GM12873 (cell line): ENCODE measurements around the gene IL17RC.

Source experiments
- CTCF ChIP-seq: IDR thresholded peaks from 2 replicates; pipeline ENCODE4 v1.5.1; 2012; ENCODE audit warnings: low read depth, mild to moderate bottlenecking, moderate library complexity, low read length, control low read depth; ENCODE audit not compliant: insufficient read depth; ENCODE audit errors: missing control alignments

The IL17RC gene

GRCh38 chr3:9916734-9917680 is at the start of gene IL17RC:
IL17RC (plus strand) TSS chr3:9917098; CDS start chr3:9917316, 218 bp downstream.
- no peak for TF ChIP-seq CTCF

DNA sequence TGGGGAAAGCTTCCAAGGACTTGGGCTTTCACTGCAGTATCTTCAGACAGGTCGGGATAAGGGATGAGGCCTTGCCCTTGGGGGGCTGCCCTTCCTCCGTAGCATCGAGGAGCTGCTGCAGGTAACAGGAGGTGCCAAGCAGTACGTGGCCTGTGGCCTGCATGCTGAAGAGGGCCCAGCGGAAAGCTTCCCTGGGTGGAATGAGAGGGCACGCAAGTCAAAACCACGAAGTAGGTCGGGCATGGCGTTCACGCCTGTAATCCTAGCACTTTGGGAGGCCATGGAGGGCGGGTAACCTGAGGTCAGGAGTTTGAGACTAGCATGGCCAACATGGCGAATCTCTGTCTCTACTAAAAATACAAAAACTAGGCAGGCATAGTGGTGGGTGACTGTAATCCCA is 49.8 kb upstream of the IL17RC start:
- no peak for TF ChIP-seq CTCF

DNA sequence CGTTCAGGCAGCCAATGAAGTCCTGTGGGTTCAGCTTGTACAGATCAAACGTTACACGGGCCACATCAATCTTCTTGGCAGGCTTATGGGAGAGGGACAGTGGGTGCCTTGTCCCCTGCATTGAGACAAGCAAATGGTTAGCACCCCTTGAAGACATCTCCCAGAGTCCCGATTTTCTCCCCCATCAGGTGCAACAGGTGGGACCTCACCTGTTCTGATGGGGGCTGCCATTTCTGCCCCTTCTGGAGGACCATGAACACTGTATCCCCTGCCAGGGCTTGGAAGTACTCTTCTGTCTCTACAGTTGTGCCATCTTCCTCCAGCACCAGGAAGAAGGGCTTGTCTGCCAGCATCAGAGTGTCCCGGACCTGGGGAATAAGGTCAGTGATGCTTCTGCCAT is 46.9 kb upstream of the IL17RC start:
- no peak for TF ChIP-seq CTCF

DNA sequence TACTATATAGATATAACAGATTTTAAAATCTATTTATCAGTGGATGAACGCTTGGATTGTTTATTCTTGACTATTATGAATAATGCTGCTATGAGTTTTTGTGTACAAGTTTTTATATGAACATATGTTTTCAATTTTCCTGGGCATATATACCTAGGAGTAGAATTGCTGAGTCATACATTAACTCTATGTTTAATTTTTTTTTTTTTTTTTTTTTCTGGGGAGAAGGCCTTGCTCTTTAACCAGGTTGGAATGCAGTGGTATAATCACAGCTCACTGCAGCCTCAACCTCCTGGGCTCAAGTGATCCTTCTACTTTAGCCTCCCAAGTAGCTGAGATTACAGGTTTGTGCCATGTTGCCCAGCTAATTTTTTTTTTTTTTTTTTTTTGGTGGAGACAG is 45.9 kb upstream of the IL17RC start:
- TF ChIP-seq CTCF, result no peak

DNA sequence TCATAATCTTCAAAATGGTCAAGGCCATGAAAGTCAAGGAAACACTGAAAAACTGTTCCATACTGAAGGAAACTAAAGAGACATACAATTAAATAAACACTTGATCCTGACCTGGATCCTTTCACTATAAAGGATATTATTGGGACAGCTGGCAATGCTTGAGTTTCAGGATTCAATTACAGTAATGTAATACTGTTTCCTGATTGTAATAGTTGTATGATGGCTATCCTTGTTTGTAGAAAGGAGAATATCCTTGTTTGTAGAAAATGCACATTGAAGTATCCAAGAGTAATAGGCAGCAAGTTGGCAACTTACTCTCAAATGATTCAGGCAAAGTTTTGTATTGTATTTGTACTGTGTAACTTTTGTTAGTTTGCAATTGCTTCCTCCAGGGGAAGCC is 41.5 kb upstream of the IL17RC start:
- no peak for TF ChIP-seq CTCF

GRCh38 chr3:9876991-9877390 is 39.9 kb upstream of the IL17RC start:
- TF ChIP-seq CTCF, result no peak

DNA sequence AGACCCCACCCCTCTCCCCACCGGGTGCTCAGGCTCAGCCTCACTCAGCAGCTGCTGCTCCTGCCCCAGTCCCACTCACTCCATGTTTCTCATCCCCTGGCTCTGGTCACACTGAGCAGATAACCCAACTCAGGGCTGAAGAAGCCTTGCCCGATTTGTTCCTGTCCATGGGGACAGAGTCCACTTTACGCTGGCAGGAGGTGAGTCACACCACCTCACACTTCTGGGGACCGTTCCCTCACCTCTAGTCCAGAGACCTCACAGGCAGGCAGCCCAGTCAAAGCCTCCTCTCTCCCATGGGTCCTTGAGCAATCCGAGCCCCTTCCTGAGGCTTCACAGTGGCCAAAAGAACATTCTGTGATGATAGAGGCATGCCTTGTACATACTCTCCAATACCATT is 38.2 kb upstream of the IL17RC start:
- no peak for TF ChIP-seq CTCF
